ENCODE measurements around the gene NCMAP. TPM values are rescaled to one million over a fixed set of nuclear protein-coding genes. Genes with fewer than 3 reads are reported as not detected.
"Not testable (repeated sequence)": the region's sequence is repeated elsewhere in the genome, so short reads cannot be mapped to it uniquely, and the experiment has no call there.

NCMAP gene
- total RNA-seq, 1 donor from 2014 or later: 0.49 TPM

- Mint-ChIP-seq H3K27me3 (ENCODE audit: insufficient read depth, low read depth) (peaks cover 18% of the 10 kb centered on the region), H3K4me1 (peaks cover 2% of the 10 kb centered on the region), H3K4me3 (no peak overlapping the region), H3K36me3 (no peaks in the 10 kb centered on the region), H3K9me3 (no peaks in the 10 kb centered on the region), H3K27ac (no peak overlapping the region)
- peaks cover 12% of the 10 kb centered on the region for H3K4me1 ChIP-seq
- TF ChIP-seq CTCF (IDR thresholded peaks at IDR 0.05) (no peak), EZH2 (IDR thresholded peaks at IDR 0.05) (no peak), EZH2phosphoT487 (IDR thresholded peaks at IDR 0.05) (no peak)
- DNase-seq (ENCODE audit: low spot score): no peak
- H3F3A ChIP-seq (ENCODE audit: low read depth): peaks cover 10% of the 10 kb centered on the region
- H4K20me1 ChIP-seq (ENCODE audit: low read depth): peaks cover 4% of the 10 kb centered on the region
- H3K27ac ChIP-seq: no peak overlapping the region
- no peak overlapping the region for H3K4me2 ChIP-seq
- H3K9me3 ChIP-seq (ENCODE audit: low read depth): no peaks in the 10 kb centered on the region
- peaks cover 8% of the 10 kb centered on the region for H3K27me3 ChIP-seq
- H2AFZ ChIP-seq (replicated peaks): no peak overlapping the region
- no peaks in the 10 kb centered on the region for H3K36me3 ChIP-seq
- H3K9ac ChIP-seq: no peak overlapping the region
- H3K79me2 ChIP-seq (ENCODE audit: low read depth): peaks cover 3% of the 10 kb centered on the region
- H3K4me3 ChIP-seq: no peak overlapping the region
Measured at GRCh38 chr1:24508911-24509310, 47.0 kb upstream of the NCMAP start.

GRCh38 chr1:24513706-24514105, 42.2 kb upstream of the NCMAP start:
- Histone ChIP-seq H3K9ac (no peak overlapping the region), H3K9me3 (ENCODE audit: low read depth) (no peaks in the 10 kb centered on the region), H3K27ac (no peak overlapping the region), H3F3A (ENCODE audit: low read depth) (no peaks in the 10 kb centered on the region), H4K20me1 (ENCODE audit: low read depth) (no peaks in the 10 kb centered on the region), H2AFZ (replicated peaks) (no peak overlapping the region), H3K4me1 (no peaks in the 10 kb centered on the region), H3K36me3 (no peaks in the 10 kb centered on the region), H3K79me2 (ENCODE audit: low read depth) (no peaks in the 10 kb centered on the region), H3K4me2 (no peak overlapping the region), H3K4me3 (no peak overlapping the region), H3K27me3 (no peaks in the 10 kb centered on the region)
- H3K27me3 Mint-ChIP-seq (ENCODE audit: insufficient read depth, low read depth): no peaks in the 10 kb centered on the region
- H3K27ac Mint-ChIP-seq: no peak overlapping the region
- no peak overlapping the region for H3K4me3 Mint-ChIP-seq
- no peak for DNase-seq (ENCODE audit: low spot score)
- no peaks in the 10 kb centered on the region for H3K4me1 Mint-ChIP-seq
- TF ChIP-seq CTCF (IDR thresholded peaks at IDR 0.05) (no peak), EZH2phosphoT487 (IDR thresholded peaks at IDR 0.05) (no peak), EZH2 (IDR thresholded peaks at IDR 0.05) (no peak)
- no peaks in the 10 kb centered on the region for H3K36me3 Mint-ChIP-seq
- H3K9me3 Mint-ChIP-seq: no peaks in the 10 kb centered on the region

DNA sequence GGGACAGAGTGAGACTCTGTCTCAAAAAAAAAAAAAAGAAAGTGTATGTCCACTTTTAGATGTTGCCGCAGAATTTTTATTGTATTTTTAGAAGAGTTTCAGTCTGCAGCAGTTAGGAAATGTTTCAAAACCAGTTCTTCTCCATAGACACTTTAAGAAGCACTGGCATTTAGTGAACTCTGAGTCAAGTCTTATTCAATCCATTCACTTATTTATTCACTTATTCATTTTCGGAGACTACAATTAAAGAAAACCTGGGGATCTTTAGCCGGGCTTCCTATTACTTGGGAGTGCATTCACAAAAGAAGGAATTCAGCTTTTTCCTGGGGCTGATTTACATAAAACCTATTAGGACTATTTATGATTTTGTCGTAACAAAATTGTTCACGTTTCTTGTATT, 40.9 kb upstream of the NCMAP start:
- Histone ChIP-seq H3K4me2 (no peak overlapping the region), H3K79me2 (ENCODE audit: low read depth) (no peaks in the 10 kb centered on the region), H3F3A (ENCODE audit: low read depth) (no peaks in the 10 kb centered on the region), H4K20me1 (ENCODE audit: low read depth) (no peaks in the 10 kb centered on the region), H3K9ac (no peak overlapping the region), H2AFZ (replicated peaks) (no peak overlapping the region), H3K4me1 (no peaks in the 10 kb centered on the region), H3K27ac (no peak overlapping the region), H3K27me3 (no peaks in the 10 kb centered on the region), H3K4me3 (no peak overlapping the region), H3K9me3 (ENCODE audit: low read depth) (no peaks in the 10 kb centered on the region), H3K36me3 (no peaks in the 10 kb centered on the region)
- Mint-ChIP-seq H3K4me1 (peaks cover 3% of the 10 kb centered on the region), H3K9me3 (no peaks in the 10 kb centered on the region), H3K27me3 (ENCODE audit: insufficient read depth, low read depth) (no peaks in the 10 kb centered on the region), H3K4me3 (no peak overlapping the region), H3K27ac (no peak overlapping the region), H3K36me3 (no peaks in the 10 kb centered on the region)
- no peak for TF ChIP-seq EZH2phosphoT487 (IDR thresholded peaks at IDR 0.05)
- TF ChIP-seq EZH2 (IDR thresholded peaks at IDR 0.05): no peak
- TF ChIP-seq CTCF (IDR thresholded peaks at IDR 0.05): no peak
- no peak for DNase-seq (ENCODE audit: low spot score)

- not testable (repeated sequence) for H3K27me3 Mint-ChIP-seq (ENCODE audit: insufficient read depth, low read depth); H3K27me3 ChIP-seq; H3K9ac ChIP-seq; H4K20me1 ChIP-seq (ENCODE audit: low read depth); H3K4me3 ChIP-seq; H3K9me3 ChIP-seq (ENCODE audit: low read depth); H2AFZ ChIP-seq (replicated peaks); H3K79me2 ChIP-seq (ENCODE audit: low read depth); H3K4me3 Mint-ChIP-seq; H3K27ac ChIP-seq; H3K4me2 ChIP-seq; H3K27ac Mint-ChIP-seq; H3K36me3 Mint-ChIP-seq; H3F3A ChIP-seq (ENCODE audit: low read depth); H3K4me1 ChIP-seq; DNase-seq (ENCODE audit: low spot score); H3K36me3 ChIP-seq; H3K4me1 Mint-ChIP-seq; H3K9me3 Mint-ChIP-seq
Measured at GRCh38 chr1:24515671-24516209, 40.1 kb upstream of the NCMAP start.
